Ishikawa (cell line): ENCODE results near the gene EAF1.

Experiments used
- CEBPB ChIP-seq: IDR thresholded peaks from 2 replicates; pipeline ENCODE4 v1.6.1; 2012
- CREB1 ChIP-seq: IDR thresholded peaks from 2 replicates; pipeline ENCODE4 v1.6.1; 2012; ENCODE audit warnings: low read depth
- EGR1 ChIP-seq: IDR thresholded peaks from 2 replicates; pipeline ENCODE4 v1.6.1; 2012
- EP300 ChIP-seq: IDR thresholded peaks from 2 replicates; pipeline ENCODE4 v1.6.1; 2012; ENCODE audit warnings: borderline replicate concordance
- FOXM1 ChIP-seq: IDR thresholded peaks from 2 replicates; pipeline ENCODE4 v1.6.1; 2012; ENCODE audit warnings: low read depth, borderline replicate concordance
- NFIC ChIP-seq: IDR thresholded peaks from 2 replicates; pipeline ENCODE4 v1.6.1; 2012
- RAD21 ChIP-seq: IDR thresholded peaks from 2 replicates; pipeline ENCODE4 v1.6.1; 2012; ENCODE audit warnings: low read depth
- REST ChIP-seq: IDR thresholded peaks from 2 replicates; pipeline ENCODE4 v1.6.1; 2012; ENCODE audit warnings: low read depth, mild to moderate bottlenecking
- TAF1 ChIP-seq: IDR thresholded peaks from 2 replicates; pipeline ENCODE4 v1.6.1; 2012; ENCODE audit warnings: low read depth, mild to moderate bottlenecking
- TCF12 ChIP-seq: IDR thresholded peaks from 2 replicates; pipeline ENCODE4 v1.6.1; 2012; ENCODE audit warnings: low read depth
- TEAD4 ChIP-seq: IDR thresholded peaks from 2 replicates; pipeline ENCODE4 v1.6.1; 2012
- YY1 ChIP-seq: IDR thresholded peaks from 2 replicates; pipeline ENCODE4 v1.6.1; 2012; ENCODE audit warnings: low read depth
- ZBTB7A ChIP-seq: IDR thresholded peaks from 2 replicates; pipeline ENCODE4 v1.6.1; 2012; ENCODE audit warnings: low read depth
- TF ChIP-seq, protein P1 (sequence below): IDR thresholded peaks from 2 replicates; pipeline ENCODE4 v1.6.1; 2012
- TF ChIP-seq, protein P2 (sequence below): IDR thresholded peaks from 2 replicates; pipeline ENCODE4 v1.6.1; 2012

EAF1 gene

GRCh38 chr3:15458212-15458780 is 30.9 kb downstream of the EAF1 start:
- TF ChIP-seq ZBTB7A (no peak), TCF12 (no peak), EP300 (no peak), RAD21 (no peak), FOXM1 (no peak), NFIC (no peak), TAF1 (no peak), EGR1 (no peak), CEBPB (no peak), YY1 (no peak), REST (no peak)
- TF ChIP-seq, protein P1, sequence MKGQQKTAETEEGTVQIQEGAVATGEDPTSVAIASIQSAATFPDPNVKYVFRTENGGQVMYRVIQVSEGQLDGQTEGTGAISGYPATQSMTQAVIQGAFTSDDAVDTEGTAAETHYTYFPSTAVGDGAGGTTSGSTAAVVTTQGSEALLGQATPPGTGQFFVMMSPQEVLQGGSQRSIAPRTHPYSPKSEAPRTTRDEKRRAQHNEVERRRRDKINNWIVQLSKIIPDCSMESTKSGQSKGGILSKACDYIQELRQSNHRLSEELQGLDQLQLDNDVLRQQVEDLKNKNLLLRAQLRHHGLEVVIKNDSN: no peak

DNA sequence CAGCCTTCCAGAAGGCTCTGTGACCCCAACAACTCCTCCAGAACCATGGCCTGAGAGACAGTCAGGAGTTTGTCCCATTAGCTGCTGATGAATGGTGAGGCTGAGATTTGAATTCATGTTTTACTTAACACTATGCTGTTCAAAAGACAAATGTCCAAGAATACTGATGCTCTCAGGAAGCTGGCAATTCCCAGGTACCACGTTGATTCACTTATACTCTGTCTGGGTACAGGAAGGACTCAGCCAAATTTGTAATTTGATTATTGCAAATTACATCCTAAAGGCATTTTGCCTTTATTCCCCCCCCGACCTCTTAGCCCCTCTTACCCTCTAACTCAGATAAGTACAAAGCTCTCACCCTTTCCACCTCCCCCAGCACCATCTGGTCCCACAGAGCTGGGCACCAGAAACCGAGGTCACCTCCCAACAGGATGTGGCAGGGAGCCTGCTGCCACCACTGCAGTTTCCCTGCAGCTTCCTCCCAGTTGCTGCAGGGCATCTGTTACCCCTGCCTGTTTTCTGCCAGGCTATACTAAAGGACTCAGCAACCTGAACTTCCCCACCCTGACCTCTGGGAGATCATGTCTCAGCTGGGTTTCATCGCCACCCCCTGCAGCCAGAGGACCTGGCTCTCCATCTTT is 33.6 kb downstream of the EAF1 start:
- TF ChIP-seq TCF12 (no peak), CREB1 (no peak), TEAD4 (no peak), CEBPB (no peak), EP300 (no peak)
- TF ChIP-seq, protein P1: no peak

DNA sequence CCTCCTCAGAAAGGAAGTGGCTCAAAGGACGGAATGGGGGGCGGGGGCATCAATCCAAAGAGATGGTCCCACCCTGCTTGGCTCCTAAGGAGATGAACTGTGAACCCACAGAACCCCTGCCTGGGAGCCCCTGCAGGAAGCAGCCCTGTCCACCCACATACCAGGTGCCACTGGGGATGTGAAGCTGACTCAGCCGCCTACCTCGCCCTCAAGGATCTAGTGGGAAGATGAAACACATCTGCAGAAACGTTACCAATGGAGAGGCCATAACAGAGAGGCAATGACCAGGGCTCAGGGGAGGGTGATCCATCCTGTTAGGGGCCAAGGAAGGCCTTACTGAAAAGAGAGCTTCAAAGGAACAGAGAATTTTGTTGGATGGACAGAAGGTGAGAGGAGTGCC is 35.1 kb downstream of the EAF1 start:
- TF ChIP-seq ZBTB7A (no peak), RAD21 (no peak), CEBPB (no peak), TEAD4 (no peak), EP300 (no peak), YY1 (no peak)
- TF ChIP-seq, protein P2, sequence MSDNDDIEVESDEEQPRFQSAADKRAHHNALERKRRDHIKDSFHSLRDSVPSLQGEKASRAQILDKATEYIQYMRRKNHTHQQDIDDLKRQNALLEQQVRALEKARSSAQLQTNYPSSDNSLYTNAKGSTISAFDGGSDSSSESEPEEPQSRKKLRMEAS: no peak

DNA sequence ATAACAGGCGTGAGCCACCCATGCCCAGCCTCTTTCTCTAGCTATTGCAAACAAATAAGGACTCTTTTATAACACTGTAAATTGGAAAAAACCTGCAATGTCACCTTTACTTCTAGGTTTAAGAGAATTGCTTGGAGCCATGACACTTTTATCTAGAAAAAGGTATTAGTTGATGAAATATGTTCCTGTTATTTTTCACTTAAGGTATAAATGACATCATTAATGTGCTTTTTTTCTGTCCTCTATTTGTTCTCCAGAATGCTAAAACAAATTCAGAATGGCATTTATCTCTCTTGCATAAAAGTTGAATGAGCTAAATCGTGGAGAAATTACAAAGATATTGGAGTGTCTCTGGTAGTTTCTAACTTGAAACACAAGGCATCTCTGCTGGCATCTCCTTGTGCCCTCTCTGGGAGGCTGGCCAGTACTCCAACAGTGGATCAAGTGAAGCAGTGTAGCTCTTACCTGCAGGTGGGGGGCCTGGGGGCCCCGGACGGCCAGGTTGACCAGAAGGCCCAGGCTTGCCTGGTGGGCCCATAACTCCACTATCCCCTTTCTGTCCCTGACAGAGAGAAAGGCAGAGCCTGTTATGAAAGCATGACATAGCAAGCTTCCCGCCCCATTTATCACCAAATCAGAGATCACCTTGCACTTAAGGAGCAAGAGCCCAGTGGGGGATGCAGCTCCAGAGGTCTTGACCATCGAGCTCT is 38.6 kb downstream of the EAF1 start:
- TF ChIP-seq EP300: no peak
- no peak for TF ChIP-seq TEAD4
- no peak for TF ChIP-seq NFIC
- no peak for TF ChIP-seq ZBTB7A
- TF ChIP-seq, protein P1: no peak
- TF ChIP-seq TAF1: no peak
- no peak for TF ChIP-seq FOXM1
- TF ChIP-seq CEBPB: no peak
- no peak for TF ChIP-seq YY1
- TF ChIP-seq EGR1: no peak
- no peak for TF ChIP-seq RAD21
- TF ChIP-seq CREB1: no peak

DNA sequence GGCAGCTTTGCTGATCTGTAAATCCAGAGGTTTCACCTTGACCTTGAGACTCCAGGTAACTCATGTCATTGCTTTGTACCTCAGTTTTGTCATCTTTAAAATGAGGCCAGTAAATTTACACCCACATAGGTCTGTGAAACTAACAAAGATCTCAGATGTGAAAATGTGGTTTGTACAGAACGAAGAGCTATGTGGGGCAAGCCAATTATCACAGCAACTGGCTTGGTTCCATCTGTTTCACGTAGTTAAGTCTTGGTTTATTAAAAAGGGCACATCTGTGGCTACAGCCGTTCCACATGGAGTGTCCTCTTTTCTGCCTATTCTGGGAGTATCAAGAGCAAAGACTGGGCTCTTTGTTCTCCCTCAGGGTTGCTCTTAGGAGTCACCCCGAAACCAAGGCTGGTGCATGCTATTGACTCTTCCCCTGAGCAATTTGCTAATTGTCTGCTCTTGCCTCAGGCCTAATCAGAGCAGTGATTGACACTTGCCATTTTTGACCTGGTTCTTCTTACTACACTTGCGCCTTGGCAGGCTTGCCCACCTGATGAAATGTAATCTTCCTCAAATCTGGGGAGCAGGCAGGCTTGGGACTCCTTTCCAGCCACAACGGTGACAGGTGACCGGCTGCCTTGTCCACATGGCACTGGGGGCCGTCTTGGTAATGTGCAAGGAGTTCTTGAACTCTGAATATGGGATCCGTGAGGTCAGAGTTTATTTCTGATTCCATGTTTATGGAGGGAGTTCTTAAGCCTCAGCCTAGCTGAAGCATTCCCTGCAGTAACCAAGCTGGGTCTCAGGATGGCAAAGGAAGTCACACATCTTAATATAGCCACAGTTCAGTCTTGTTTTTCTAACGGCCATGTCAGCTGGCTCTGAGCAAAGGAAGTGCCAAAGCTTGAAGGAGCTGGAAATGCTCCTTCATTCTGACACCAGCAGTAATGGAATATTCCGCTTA is 40.1 kb downstream of the EAF1 start:
- TF ChIP-seq YY1: no peak
- TF ChIP-seq EGR1: no peak
- TF ChIP-seq TCF12: no peak
- TF ChIP-seq EP300: no peak
- TF ChIP-seq ZBTB7A: no peak
- no peak for TF ChIP-seq REST
- TF ChIP-seq, protein P2: no peak
- no peak for TF ChIP-seq FOXM1
- no peak for TF ChIP-seq CREB1
